ENCODE data around the gene YARS1.

Gene YARS1

GRCh38 chr1:32817159-32817814 is at the start of gene YARS1, which contains the start of gene S100PBP:
Gene YARS1, minus strand, starts transcription at chr1:32817358. Its CDS starts 114 bp downstream, at chr1:32817244.
Gene S100PBP, plus strand, starts transcription at chr1:32817653. Its CDS starts 8,447 bp downstream, at chr1:32826100.
- DNase-seq, result peak; percentile 97 to 98 (median 97)

- no peak for DNase-seq
Measured at GRCh38 chr1:32865639-32866405, 48.7 kb upstream of the YARS1 start.

GRCh38 chr1:32864375-32865019 is 47.3 kb upstream of the YARS1 start:
- no peak for DNase-seq

GRCh38 chr1:32863881-32864245 is 46.7 kb upstream of the YARS1 start:
- DNase-seq, result no peak

- DNase-seq, result peak in 1 of 3 experiments; percentile 29
Measured at GRCh38 chr1:32863218-32863880, 46.2 kb upstream of the YARS1 start.

- DNase-seq, result no peak
Measured at GRCh38 chr1:32861904-32862695, 44.9 kb upstream of the YARS1 start.

GRCh38 chr1:32860566-32860965 is 43.4 kb upstream of the YARS1 start:
- DNase-seq, result no peak

GRCh38 chr1:32859915-32860314 is 42.8 kb upstream of the YARS1 start:
- no peak for DNase-seq

- no peak for DNase-seq
Measured at GRCh38 chr1:32858791-32859190, 41.6 kb upstream of the YARS1 start.

- no peak for DNase-seq
Measured at GRCh38 chr1:32858136-32858535, 41.0 kb upstream of the YARS1 start.

- DNase-seq, result no peak
Measured at GRCh38 chr1:32855861-32856617, 38.9 kb upstream of the YARS1 start.

- DNase-seq, result peak in 2 of 3 experiments; percentile 17 to 74
Measured at GRCh38 chr1:32848354-32849063, 31.4 kb upstream of the YARS1 start.

GRCh38 chr1:32831878-32832277 is 14.7 kb upstream of the YARS1 start:
- no peak for DNase-seq

- DNase-seq, result peak in 1 of 3 experiments; percentile 82
Measured at GRCh38 chr1:32830092-32830852, 13.1 kb upstream of the YARS1 start.

- peak in 1 of 3 experiments; percentile 25 for DNase-seq
Measured at GRCh38 chr1:32828341-32828740, 11.2 kb upstream of the YARS1 start.

GRCh38 chr1:32825181-32825580 is 8.0 kb upstream of the YARS1 start:
- DNase-seq, result no peak

GRCh38 chr1:32818804-32819541 is 1.8 kb upstream of the YARS1 start:
- peak in 2 of 3 experiments; percentile 39 to 69 for DNase-seq

GRCh38 chr1:32817815-32818786 is 943 bp upstream of the YARS1 start:
- DNase-seq, result peak; percentile 87 to 92 (median 89)

All from NCI-H1417 (cell line).